Cardiac septum (tissue), 1 donor: ENCODE results near the gene IDI2. TPM values are rescaled to one million over a fixed set of nuclear protein-coding genes. Genes with fewer than 3 reads are reported as not detected.
A peak's percentile ranks its signal among the peaks of the same experiment; 100 is the strongest.
"Not testable (repeated sequence)": the region's sequence is repeated elsewhere in the genome, so short reads cannot be mapped to it uniquely, and the experiment has no call there.

Experiments used
- DNase-seq: peaks from one replicate; pipeline ENCODE4 v3.0.0-alpha.2; 2020; ENCODE audit warnings: low spot score
- intact Hi-C: fragments of 100-400 bp; cut with DNase I; formaldehyde crosslinking; loops from one replicate; pipeline ENCODE4 v1.14.0; 2022
- total RNA-seq: library from RNA; stranded (reverse); fragmentation: NEBNext Ultra II Directional; extraction: Animal tissue kit (Norgen Biotek cat#: 25700); gene quantifications from one replicate; pipeline ENCODE4 v1.2.1, GENCODE V29; 2021
- donor health status: DM: no; HTN: no; CAD: no.

Gene IDI2
- total RNA-seq, 1 donor from 2014 or later = 0.51 TPM

GRCh38 chr10:1015688-1016087, 10.0 kb downstream of the IDI2 start:
- intact Hi-C loops = no loop called here
- peak; percentile 46 for DNase-seq

- intact Hi-C loops = no loop called here
- DNase-seq = peak; percentile 71
Measured at GRCh38 chr10:1011696-1012095, 14.0 kb downstream of the IDI2 start.

DNA sequence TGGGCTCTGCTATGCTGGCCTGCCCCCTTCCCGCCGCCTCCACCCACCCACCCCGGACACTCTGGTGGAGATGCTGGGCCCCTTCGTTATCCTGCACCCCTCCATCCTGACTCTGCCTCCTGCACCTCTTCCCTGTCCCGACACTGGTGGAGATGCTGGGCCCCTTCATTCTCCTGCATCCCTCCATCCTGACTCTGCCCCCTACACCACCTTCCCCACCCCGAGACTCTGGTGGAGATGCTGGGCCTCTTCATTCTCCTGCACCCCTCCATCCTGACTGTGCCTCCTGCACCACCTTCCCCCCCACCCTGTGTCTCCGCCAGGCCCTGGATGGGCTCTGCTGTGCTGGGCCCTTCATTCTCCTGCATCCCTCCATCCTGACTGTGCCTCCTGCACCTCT, 15.0 kb downstream of the IDI2 start:
- peak; percentile 43 for DNase-seq
- intact Hi-C loops = no loop called here

- DNase-seq, intact Hi-C loops: not testable (repeated sequence)
Measured at GRCh38 chr10:1009947-1010346, 15.7 kb downstream of the IDI2 start.

- DNase-seq = peak; percentile 73
- intact Hi-C loops = no loop called here
Measured at GRCh38 chr10:1009071-1009494, 16.6 kb downstream of the IDI2 start.

- peak; percentile 55 for DNase-seq
- intact Hi-C loops = no loop called here
Measured at GRCh38 chr10:1007583-1007982, 18.1 kb downstream of the IDI2 start.

DNA sequence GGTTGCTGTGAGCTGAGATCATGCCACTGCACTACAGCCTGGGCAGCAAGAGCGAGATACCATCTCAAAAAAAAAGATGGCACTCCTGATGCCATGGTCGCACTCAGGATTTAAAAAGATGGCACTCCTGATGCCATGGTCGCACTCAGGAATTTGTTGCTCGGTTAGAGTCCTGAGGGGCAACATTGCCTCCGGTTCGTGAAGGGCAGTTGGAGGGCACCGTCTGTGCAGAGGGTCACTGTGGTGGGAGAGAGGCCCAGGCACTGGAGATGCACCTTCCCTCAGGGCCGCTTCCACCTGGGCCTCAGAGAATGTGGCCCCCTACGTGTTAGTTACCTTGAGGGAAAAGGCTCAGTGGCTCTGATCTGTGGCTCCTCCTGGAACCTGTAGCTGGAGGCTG, 19.1 kb downstream of the IDI2 start:
- intact Hi-C loops = no loop called here

DNA sequence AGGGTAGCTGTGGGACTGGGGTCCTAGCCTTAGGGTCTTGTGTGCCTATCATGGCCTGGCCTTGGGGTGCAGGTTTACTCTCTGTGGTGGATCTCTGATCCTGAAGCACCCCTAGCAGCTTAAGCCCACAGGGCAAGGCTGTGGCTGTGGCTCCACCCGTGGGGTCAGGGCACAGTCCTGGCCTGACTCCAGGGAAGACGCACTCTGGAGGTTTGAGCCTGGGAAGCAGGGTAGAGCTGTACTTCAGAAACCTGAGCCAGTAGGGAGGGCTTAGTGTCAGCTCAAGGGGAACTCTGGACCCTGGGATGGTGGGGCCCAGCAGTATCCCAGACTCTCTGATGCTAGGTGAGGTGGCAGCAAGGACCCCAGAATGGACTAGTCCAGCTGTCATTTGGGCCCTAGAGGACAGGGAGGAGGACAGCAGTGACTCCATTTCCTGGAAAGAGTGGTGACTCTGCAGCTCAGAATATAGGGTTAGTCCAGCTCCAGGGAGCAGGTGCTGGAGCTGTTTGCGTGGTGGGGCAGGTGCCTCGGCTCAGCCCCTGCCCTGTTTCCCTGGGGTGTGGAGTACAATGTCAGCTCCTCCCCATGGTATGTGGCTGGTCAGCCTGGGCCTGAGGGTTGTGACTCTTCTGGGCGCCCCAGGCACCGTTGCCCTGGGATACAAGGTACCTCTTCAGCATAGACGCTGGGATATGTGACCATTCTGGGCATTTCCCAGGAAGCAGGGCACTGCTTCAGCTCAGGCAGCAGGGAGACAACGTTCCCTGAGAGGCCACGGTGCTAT, 21.6 kb downstream of the IDI2 start:
- intact Hi-C loops = no loop called here
- DNase-seq = peak; percentile 38

More for the DNA sequence above, 19.1 kb downstream of the IDI2 start:
- peak; percentile 63 for DNase-seq

- intact Hi-C loops = no loop called here
- DNase-seq = no peak
Measured at GRCh38 chr10:1002425-1003006, 23.1 kb downstream of the IDI2 start.

GRCh38 chr10:997266-998022, 28.2 kb downstream of the IDI2 start:
- peak; percentile 63 for DNase-seq
- intact Hi-C loops = no loop called here

DNA sequence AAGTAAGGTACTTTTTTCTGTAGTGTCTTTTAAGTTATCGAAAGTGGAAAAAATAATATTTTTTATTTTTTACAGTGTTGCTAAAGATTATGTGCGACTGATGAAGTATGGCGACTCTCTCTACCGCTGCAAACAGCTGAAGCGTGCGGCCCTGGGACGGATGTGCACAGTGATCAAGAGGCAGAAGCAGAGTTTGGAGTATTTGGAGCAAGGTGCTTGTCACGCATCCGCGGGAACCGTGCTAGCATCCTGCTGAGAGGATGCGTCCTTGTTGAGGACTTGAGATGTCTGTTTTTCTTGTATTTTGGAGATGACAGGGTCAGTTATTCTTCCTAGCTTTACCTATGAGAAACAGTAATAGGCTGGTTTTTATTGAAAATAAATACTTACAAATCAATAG, 29.6 kb downstream of the IDI2 start:
- peak; percentile 26 for DNase-seq
- intact Hi-C loops = no loop called here

GRCh38 chr10:995559-995926, 30.1 kb downstream of the IDI2 start:
- intact Hi-C loops = no loop called here
- DNase-seq = peak; percentile 41

GRCh38 chr10:994836-995558, 30.7 kb downstream of the IDI2 start:
- intact Hi-C loops = no loop called here
- DNase-seq = no peak

GRCh38 chr10:992871-993270, 32.8 kb downstream of the IDI2 start:
- DNase-seq = peak; percentile 1
- intact Hi-C loops = no loop called here

- no peak for DNase-seq
- intact Hi-C loops = no loop called here
Measured at GRCh38 chr10:992467-992866, 33.2 kb downstream of the IDI2 start.

DNA sequence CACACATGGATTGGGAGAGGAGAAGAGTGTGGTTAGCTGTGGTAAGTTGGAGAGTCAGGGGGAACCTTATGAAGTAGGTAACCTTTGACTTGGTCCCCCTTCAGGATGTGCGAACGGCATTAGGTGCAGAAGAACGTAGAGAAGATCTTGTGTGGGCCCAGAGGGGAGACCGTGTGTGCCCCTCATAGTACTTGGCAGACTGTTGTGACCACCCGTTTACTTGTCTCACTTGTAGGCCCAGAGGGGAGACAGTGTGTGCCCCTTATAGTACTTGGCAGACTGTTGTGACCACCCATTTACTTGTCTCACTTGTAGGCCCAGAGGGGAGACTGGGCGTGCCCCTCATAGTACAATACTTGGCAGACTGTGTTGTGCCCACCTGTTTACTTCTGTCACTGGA, 34.9 kb downstream of the IDI2 start:
- intact Hi-C loops = no loop called here
- DNase-seq = peak; percentile 14

DNA sequence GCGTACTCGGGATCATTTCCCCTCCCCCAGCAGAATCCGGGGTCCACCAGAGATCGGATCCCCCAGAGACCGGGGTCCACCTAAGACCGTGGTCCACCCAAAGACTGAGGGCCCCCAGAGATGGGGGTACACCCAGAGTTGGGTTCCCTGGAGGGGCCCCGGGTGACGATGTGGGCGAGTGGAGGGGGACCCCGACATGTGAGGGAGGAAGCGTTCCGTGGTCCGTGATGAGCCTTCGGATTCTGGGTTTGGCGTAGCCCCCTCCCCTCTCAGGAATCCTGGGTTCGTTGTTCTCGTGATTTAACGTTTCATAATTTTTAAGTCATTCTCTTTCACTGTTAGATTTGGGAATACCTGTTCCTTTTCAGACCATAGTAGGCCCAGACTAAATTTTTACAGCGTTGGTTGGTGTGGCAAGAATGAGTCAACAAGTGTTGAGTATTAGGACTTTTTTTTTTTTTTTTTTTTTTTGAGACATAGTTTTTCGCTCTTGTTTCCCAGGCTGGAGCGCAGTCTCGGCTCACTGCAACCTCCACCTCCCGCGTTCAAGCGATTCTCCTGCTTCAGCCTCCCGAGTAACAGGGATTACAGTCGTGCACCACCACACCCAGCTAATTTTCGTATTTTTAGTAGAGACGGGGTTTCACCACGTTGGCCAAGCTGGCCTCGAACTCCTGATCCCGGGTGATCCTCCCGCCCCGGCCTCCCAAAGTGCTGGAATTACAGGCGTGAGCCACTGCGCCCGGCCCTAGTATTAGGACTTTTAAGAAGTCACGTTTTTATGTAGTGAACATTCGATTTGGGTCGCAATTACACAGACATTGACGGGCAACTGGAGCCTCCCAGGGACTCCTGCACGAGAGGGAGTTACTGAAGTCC, 36.8 kb downstream of the IDI2 start:
- intact Hi-C loops = loop anchor here (2.0 to 10.0 kb wide), 3 partner anchors 56 to 124 kb away; partner anchors contain the start of gene IDI1
- peak; percentile 12 for DNase-seq

DNA sequence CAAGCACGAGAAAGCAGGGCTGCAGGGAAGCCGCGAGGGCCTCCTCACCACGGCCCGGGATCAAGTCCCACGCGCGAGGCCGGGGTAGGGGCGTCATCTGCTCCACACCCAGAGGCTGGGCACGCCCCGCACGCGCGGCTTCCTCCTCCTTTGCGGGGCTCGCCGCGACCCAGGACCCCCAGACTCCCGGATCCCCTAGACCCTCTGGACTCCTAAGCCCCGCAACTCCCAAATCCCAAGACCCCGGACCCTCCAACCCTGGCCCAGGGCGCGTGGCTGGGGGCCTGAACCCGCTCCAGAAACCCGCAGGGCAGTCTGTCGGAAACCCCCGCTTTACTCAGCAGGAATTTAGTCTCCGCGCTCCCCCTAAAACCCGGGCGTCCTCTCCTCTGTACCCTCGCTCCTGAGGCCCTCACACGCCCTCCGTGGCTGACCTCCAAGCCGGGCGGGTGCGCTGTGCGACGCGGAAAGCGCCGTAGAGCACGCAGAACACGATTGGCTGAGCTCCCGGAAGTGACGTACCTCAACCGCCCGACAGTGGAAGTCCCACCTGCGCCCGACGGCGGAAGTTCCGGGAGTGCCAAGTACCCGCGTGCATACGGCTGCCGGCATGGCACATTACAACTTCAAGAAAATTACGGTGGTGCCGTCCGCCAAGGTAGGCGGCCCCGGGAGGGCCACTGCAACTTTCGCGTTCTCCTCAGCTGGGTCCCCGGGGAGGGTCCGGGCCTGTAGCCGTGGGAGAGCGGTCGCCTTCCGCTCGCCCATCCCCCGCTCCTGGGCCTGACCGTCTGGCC, 37.6 kb downstream of the IDI2 start, which contains the start of gene GTPBP4:
TSS of gene GTPBP4 (plus strand) at position 565 of the 797 bp plus-strand sequence. CDS start at position 611, 46 bp downstream.
- intact Hi-C loops = loop anchor here (2.0 to 10.0 kb wide), 3 partner anchors 55 to 123 kb away; partner anchors contain the start of gene IDI1
- DNase-seq = peak; percentile 99
